HG02571 (cell line): ENCODE measurements around the gene KRT1.

Experiments
- ATAC-seq: cut with Tn5 transposase; IDR thresholded peaks from one replicate; pipeline ENCODE4 v1.9.1; 2021; ENCODE audit warnings: mild to moderate bottlenecking, moderate library complexity; ENCODE audit not compliant: unreplicated experiment

KRT1 gene

GRCh38 chr12:52662918-52663229 lies 17.3 kb downstream of the KRT1 start:
- ATAC-seq: no peak

- no peak for ATAC-seq
These were observed 17.9 kb downstream of the KRT1 start for GRCh38 chr12:52662093-52662917.

GRCh38 chr12:52661668-52662067 lies 18.5 kb downstream of the KRT1 start:
- ATAC-seq: no peak

- ATAC-seq: no peak
These were observed 19.2 kb downstream of the KRT1 start for GRCh38 chr12:52660934-52661499.

GRCh38 chr12:52659951-52660350 lies 20.3 kb downstream of the KRT1 start:
- ATAC-seq: no peak

GRCh38 chr12:52659395-52659794 lies 20.8 kb downstream of the KRT1 start:
- no peak for ATAC-seq

DNA sequence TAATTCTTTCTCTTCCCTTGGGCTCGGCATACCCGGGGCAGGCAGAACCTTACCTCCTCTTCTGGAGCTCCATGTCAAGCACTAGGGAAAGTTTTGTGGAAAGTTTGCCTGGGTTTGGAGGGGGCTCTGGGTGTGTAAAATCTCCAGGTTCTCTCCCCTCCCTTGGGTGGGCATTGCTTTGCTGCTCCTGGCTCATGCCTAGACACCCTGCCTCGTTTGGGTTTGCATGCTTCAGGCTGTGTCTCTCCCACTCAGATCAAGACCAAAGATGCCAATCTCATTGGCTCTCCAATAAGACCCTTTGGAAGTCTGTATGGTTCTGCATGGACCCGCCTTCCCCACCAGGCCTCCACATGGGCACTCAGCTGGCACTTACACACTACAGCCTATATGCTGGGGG lies 22.0 kb downstream of the KRT1 start:
- ATAC-seq: no peak

DNA sequence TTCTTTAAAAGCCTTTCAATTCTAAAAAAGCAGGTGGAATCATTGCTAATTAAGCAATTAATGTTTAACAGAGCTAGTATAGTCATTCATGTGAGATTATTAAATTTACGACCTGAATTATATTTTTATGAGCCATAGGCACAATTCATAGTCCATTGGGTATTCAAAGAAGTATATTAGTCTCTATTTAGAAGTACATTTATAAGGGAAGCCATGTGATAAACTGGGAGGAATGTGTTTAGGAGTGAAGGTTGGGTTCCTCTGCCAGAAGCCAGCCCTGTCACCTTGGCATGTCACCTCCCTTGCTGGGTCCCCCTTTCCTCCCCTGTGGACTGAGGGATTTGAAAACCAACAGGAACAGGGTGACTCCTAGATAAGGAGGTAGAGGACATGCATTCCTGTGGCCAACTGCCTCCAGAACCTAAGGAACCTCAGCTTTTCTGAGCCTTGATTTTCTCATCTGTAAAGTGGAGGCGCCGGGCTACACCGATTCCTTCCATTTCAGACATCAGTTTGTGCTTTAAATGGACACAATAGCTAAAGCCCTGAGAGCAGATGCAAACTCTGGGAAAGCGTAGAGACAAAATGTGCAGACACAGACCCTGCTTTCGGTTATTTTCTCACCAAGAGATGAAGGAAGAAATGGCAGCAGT lies 22.8 kb downstream of the KRT1 start:
- ATAC-seq: no peak

DNA sequence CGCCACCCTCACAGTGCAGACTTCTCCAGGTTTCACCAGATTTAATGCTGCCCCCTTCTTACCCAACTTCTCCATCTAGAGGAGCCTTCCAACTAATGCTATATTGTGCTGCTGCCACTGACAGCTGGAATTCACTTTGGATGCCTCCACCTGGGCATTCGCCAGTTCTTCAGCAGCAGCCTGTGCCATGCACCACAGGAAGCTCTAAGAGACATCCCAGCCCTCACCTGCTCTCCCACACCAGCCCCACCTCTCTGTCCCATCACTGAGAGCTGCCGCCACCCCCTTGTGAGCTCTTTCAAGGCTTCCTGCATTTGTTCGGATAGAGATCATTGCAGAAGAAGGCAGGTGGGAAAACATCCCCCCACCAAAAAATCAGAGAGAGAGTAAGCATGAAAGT lies 23.6 kb downstream of the KRT1 start:
- no peak for ATAC-seq

- no peak for ATAC-seq
These were observed 24.5 kb downstream of the KRT1 start for GRCh38 chr12:52655720-52656124.

DNA sequence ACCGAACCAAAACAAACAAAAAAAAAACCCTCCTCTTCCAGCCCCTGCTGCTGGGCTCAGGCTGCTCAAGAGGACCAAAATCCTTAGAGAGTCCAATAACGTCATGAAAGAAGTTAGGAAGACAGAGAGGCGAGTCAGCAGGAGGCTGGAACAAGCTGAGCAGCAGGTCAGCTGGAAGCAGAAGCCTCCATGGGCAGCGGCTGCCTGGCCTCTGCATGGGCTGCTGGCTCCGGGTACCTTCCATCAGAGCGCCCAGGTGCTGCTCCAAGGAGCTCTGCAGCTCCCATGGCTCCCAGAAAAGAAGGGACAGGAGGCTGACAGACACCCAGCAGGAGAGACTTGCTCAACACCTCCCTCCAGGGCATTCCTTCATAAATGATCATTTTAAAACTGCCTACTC lies 25.0 kb downstream of the KRT1 start:
- no peak for ATAC-seq

DNA sequence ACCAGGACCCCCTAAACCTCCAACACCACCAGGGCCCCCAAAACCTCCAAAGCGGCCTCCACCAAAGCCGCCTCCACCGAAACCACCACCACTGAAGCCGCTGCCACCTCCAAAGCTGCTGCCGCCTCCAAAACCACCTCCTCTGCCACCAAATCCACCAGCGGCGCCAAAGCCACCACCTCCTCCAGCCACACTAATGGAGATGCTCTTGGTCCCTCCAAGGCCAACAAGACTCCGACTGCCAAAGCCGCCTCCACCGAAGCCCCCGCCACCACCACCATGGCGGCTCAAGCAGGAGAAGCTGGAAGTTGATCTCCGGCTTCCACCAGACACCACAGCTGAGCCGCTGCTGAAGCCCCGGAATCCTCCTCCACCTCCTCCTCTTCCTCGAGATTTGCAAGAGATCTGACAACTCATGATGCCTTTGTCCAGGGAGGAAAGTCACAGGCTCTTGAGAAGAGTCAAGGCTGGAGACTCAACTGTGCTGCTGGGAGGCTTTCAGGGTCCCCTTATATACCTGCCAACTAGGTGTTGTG lies 28.4 kb downstream of the KRT1 start, which contains the start of gene KRT2:
Gene KRT2 (minus strand): TSS at position 486 of the 536 bp plus-strand sequence. CDS start 69 bp downstream, at position 417.
- ATAC-seq: no peak

GRCh38 chr12:52650520-52651081 lies 29.6 kb downstream of the KRT1 start:
- ATAC-seq: no peak

DNA sequence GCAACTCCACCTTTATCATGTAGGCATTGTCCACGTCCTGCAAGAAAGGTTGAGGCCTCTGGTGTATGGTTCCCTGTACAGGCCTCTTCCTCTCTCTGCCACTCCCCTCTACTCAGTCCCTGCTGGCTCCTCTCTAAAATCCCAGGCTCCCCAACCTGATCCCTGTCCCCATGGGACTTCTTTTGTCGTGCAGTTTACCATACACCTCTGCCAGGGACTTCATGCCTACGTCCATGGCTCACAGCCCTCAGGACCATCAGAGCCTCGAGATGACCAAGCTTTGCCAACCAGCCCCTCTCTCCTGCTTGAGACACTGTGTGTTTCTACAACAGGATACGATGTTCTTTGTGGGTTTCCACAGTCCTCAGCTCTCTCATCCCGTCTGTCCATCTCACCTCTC lies 31.1 kb downstream of the KRT1 start:
- no peak for ATAC-seq

GRCh38 chr12:52648012-52648550 lies 32.1 kb downstream of the KRT1 start:
- no peak for ATAC-seq

GRCh38 chr12:52647601-52648000 lies 32.6 kb downstream of the KRT1 start:
- no peak for ATAC-seq

- ATAC-seq: no peak
These were observed 33.6 kb downstream of the KRT1 start for GRCh38 chr12:52646613-52647012.

- no peak for ATAC-seq
These were observed 34.2 kb downstream of the KRT1 start for GRCh38 chr12:52645982-52646381.

GRCh38 chr12:52645120-52645761 lies 35.0 kb downstream of the KRT1 start:
- no peak for ATAC-seq

- no peak for ATAC-seq
These were observed 36.2 kb downstream of the KRT1 start for GRCh38 chr12:52644078-52644415.
